ENCODE data around the gene CABP7.
A peak's percentile ranks its signal among the peaks of the same experiment; 100 is the strongest.

CABP7 gene

DNA sequence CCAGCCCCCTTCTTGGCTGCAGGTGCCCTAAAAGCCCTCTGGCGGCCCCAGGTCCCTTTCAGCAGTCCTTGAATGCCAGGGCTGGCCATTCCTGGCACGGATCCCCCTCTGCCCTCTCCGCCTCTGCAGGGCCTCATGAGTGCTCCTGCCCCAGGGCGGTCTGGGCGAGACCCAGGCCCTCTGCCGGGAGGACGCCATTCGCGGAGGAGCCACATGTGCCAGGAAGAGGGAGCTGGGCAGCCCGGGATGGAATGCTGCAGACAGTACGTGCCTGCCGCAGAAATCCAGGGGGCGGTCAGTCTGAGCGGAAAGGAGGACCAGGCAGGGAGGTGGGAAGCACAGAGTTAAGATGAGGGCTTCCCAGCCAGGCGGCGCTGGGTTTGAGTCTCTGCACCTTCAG is 2.8 kb downstream of the CABP7 start:
- DNase-seq (ENCODE audit: low read depth, low spot score) = no peak

GRCh38 chr22:29723766-29724165 is 4.0 kb downstream of the CABP7 start:
- DNase-seq (ENCODE audit: low read depth, low spot score) = no peak

DNA sequence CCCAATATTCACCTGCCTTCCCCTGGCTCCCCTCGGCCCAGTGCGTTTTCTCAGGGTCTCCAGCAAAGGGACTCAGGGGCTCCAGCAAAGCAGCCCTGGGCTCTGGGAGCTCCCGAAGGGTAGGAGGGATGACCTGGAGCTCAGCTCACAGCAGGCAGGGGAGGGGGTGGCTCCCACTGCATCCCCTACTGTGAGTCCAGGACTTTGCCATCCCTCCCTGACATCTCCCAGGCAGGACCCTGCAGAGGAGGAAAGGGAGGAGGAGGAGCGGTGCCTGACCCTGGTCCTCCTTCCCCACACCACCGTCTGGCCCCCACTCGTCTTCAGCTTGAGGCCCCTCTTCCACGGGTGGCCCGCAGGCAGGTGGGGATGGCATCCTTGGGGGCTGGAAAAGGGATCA is 5.0 kb downstream of the CABP7 start:
- DNase-seq (ENCODE audit: low read depth, low spot score) = no peak

GRCh38 chr22:29726106-29726505 is 6.3 kb downstream of the CABP7 start:
- no peak for DNase-seq (ENCODE audit: low read depth, low spot score)

- no peak for DNase-seq (ENCODE audit: low read depth, low spot score)
Measured at GRCh38 chr22:29726512-29727130, 6.8 kb downstream of the CABP7 start.

GRCh38 chr22:29727131-29727523 is 7.3 kb downstream of the CABP7 start:
- peak; percentile 79 for DNase-seq (ENCODE audit: low read depth, low spot score)

DNA sequence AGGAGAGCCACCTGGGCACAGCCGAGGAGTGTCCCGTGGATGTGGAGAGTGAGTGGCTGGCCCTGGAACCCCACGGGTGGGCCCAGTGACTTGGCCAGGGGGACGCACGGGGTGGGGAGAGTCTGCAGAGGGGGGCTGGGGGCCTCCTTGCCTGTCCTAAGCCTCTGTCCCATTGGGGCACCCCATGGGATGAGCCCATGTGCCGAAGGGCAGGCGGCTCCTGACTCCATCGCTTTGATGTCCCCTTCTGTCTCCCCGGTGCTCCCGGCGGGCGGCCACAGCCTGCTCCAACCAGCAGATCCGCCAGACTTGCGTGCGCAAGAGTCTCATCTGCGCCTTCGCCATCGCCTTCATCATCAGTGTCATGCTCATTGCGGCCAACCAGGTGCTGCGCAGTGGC is 9.4 kb downstream of the CABP7 start:
- no peak for DNase-seq (ENCODE audit: low read depth, low spot score)

GRCh38 chr22:29731058-29731850 is 11.5 kb downstream of the CABP7 start:
- no peak for DNase-seq (ENCODE audit: low read depth, low spot score)

GRCh38 chr22:29732883-29733282 is 13.1 kb downstream of the CABP7 start:
- DNase-seq (ENCODE audit: low read depth, low spot score) = no peak

- no peak for DNase-seq (ENCODE audit: low read depth, low spot score)
Measured at GRCh38 chr22:29733362-29734201, 13.8 kb downstream of the CABP7 start.

GRCh38 chr22:29734406-29734805 is 14.6 kb downstream of the CABP7 start:
- no peak for DNase-seq (ENCODE audit: low read depth, low spot score)

- peak; percentile 58 for DNase-seq (ENCODE audit: low read depth, low spot score)
Measured at GRCh38 chr22:29734838-29735237, 15.0 kb downstream of the CABP7 start.

DNA sequence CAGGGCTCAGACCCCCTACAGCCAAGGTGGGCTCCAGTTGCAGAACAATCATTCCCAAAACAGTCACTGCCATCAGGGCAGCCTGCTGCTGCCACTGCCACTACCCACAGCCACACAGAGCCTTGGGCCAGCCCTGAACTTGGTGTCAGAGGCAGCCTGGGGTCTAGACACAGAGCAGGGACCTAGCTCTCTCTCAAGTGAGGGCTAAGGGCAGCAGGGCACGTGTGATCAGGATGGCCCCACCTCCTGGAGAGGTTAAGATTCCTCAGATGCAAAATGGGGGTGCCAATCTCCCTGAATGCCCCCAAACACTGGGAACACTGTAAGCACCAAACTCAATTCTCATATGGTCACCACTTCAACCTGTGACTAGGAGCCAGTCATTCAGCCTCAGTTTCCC is 15.6 kb downstream of the CABP7 start:
- DNase-seq (ENCODE audit: low read depth, low spot score) = no peak

GRCh38 chr22:29737251-29738117 is 17.7 kb downstream of the CABP7 start:
- no peak for DNase-seq (ENCODE audit: low read depth, low spot score)

DNA sequence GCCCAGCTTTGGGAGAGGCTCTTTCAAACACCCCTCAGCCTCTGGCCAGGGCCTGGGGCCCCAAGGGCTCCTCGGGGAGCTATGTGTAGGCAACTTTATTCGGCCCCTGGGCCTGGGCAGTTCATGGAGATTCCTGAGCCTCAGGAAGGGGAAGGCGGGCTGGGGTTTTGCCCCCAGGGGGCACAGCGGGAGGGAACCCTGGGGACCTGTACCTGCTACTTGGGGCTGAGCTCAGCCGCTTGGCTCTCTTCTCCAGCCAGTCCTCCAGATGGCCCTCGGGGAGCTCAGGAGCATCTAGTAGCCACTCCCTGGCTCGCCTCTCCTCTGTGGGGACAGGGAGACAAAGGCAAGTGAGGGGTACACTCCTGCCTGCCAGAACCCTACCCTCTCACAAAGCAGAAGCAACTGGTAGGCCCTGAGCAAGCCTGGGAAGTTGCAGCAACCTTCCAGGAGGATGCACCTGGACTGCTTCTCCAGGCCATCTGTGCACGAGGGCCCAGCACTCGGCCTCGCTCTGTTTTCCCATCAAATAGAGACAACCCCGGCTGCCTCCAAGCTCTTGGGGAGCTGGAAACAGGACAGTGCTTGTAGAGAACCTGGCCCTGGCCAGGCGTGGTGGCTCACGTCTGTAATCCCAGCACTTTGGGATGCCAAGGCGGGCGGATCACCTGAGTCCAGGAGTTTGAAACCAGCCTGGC is 18.5 kb downstream of the CABP7 start:
- DNase-seq (ENCODE audit: low read depth, low spot score) = peak; percentile 59

GRCh38 chr22:29739346-29739875 is 19.6 kb downstream of the CABP7 start:
- DNase-seq (ENCODE audit: low read depth, low spot score) = no peak

- no peak for DNase-seq (ENCODE audit: low read depth, low spot score)
Measured at GRCh38 chr22:29740216-29740615, 20.4 kb downstream of the CABP7 start.

DNA sequence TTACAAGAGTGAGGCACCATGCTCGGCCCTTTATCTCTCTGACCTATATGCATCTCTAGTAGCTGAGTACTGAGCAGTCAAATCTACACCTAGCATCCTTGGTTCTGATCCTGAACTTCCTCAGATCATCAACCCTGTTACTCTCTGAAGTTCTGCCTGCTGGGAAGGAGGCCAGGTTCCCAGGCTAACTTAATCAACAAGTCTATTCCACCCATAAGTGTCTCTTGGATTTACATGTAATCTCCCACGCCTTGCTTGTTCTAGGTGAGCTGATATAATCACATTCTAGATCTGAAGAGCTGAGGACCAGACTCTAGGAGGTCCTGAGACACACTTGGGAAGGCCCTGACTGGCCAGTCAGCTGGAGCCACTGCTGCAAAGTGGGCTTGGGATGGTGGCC is 22.1 kb downstream of the CABP7 start:
- no peak for DNase-seq (ENCODE audit: low read depth, low spot score)

DNA sequence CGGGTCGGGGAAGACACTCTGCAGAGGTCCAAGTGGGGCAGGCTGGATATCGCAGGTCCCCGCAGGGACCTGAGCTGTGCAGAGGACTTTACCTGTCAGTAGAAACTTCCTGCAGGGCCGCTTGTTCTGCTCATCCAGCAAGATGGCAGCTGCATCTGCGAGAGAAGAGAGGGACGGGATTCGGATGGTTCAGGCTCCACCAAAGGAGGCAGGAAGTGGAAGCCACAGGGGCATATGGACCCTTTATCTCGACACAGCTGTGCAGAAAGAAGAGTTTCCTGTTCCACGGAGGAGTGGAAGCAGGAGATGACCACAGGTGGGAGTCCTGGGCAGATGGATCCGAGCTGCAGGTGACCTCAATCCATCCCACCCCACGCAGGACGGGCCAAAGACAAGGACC is 22.5 kb downstream of the CABP7 start:
- no peak for DNase-seq (ENCODE audit: low read depth, low spot score)

DNA sequence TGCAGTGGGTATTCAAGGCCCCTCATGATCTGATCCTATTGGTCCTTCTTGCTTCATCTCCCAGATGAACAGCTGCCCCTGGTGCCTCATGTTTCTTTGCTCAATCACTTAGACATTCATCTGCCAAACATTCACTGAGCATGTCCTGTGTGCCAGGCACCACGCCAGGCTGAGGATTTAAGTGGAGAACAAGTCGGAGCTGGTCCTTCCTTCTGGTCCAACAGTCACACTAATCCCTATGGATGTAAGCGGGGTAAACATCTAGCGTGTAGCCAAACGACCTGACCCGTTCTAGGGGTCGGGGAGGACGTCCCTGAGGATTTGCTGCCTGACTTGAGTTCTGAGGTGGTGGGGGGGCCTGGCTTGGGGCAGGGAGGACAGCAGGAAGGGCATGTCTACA is 25.1 kb downstream of the CABP7 start:
- DNase-seq (ENCODE audit: low read depth, low spot score) = no peak

GRCh38 chr22:29747832-29748231 is 28.0 kb downstream of the CABP7 start:
- no peak for DNase-seq (ENCODE audit: low read depth, low spot score)

All from ELF-1 (cell line).